ENCODE data around the gene CHRM4. TPM values are rescaled to one million over a fixed set of nuclear protein-coding genes. Genes with fewer than 3 reads are reported as not detected.
A peak's percentile ranks its signal among the peaks of the same experiment; 100 is the strongest.

The CHRM4 gene
- total and polyA plus RNA-seq, 2 of the 13 experiments (the other 11 are each of a cell fraction or from before 2014, with no cell fraction given): 0.13 to 0.21 TPM

DNA sequence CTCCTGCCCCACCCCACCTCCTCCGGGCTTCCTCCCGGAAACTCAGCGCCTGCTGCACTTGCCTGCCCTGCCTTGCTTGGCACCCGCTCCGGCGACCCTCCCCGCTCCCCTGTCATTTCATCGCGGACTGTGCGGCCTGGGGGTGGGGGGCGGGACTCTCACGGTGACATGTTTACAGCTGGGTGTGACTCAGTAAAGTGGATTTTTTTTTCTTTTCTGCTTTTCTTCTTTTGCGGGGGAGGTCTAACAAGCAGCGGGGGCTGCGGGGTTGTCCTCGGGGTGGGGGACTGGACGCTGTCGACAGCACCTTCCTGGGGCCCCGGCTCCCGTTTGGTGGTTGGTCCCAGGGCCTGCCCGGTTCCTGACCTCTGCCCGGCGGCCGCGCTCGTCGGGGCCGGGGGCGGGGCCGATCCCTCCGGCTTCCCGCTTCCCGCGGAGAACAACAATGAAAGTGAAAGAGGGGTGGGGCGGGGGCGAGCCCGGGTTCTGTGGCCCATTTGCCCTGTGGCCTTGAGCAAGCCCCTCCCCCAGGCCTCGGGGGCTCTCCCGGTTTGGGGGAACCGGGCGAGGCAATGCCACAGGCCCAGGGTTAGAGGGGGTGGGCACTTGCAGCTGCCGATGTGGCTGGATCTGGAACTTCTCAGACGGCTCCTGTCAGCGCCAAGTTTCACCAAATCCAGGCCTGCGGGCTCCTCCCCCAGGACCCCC, 11.1 kb downstream of the CHRM4 start (continued):
- TF ChIP-seq, protein P1, sequence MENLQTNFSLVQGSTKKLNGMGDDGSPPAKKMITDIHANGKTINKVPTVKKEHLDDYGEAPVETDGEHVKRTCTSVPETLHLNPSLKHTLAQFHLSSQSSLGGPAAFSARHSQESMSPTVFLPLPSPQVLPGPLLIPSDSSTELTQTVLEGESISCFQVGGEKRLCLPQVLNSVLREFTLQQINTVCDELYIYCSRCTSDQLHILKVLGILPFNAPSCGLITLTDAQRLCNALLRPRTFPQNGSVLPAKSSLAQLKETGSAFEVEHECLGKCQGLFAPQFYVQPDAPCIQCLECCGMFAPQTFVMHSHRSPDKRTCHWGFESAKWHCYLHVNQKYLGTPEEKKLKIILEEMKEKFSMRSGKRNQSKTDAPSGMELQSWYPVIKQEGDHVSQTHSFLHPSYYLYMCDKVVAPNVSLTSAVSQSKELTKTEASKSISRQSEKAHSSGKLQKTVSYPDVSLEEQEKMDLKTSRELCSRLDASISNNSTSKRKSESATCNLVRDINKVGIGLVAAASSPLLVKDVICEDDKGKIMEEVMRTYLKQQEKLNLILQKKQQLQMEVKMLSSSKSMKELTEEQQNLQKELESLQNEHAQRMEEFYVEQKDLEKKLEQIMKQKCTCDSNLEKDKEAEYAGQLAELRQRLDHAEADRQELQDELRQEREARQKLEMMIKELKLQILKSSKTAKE (CRISPR knock-in tag; IDR thresholded peaks at IDR 0.05; ENCODE audit: borderline replicate concordance): no peak; the same call in 1 of the 2 replicates
- TF ChIP-seq, protein P2, sequence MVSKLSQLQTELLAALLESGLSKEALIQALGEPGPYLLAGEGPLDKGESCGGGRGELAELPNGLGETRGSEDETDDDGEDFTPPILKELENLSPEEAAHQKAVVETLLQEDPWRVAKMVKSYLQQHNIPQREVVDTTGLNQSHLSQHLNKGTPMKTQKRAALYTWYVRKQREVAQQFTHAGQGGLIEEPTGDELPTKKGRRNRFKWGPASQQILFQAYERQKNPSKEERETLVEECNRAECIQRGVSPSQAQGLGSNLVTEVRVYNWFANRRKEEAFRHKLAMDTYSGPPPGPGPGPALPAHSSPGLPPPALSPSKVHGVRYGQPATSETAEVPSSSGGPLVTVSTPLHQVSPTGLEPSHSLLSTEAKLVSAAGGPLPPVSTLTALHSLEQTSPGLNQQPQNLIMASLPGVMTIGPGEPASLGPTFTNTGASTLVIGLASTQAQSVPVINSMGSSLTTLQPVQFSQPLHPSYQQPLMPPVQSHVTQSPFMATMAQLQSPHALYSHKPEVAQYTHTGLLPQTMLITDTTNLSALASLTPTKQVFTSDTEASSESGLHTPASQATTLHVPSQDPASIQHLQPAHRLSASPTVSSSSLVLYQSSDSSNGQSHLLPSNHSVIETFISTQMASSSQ (IDR thresholded peaks at IDR 0.05; ENCODE audit: low read depth): no peak
- TF ChIP-seq, protein P2 (CRISPR knock-in tag; IDR thresholded peaks at IDR 0.05; ENCODE audit: borderline replicate concordance): no peak
- TF ChIP-seq SETDB1 (CRISPR knock-in tag; IDR thresholded peaks at IDR 0.05; ENCODE audit: borderline replicate concordance) (no peak), GABPB1 (CRISPR knock-in tag; IDR thresholded peaks at IDR 0.05) (peak; percentile 55; the same call in 1 of the 2 replicates), ETV6 (CRISPR knock-in tag; conservative IDR thresholded peaks at IDR 0.05) (no peak), ZNF557 (CRISPR knock-in tag; IDR thresholded peaks at IDR 0.05) (no peak), MXD4 (CRISPR knock-in tag; IDR thresholded peaks at IDR 0.05) (no peak), FOXP1 (IDR thresholded peaks at IDR 0.05) (no peak), FOXP1 (CRISPR knock-in tag; IDR thresholded peaks at IDR 0.05) (no peak), ZNF121 (CRISPR knock-in tag; IDR thresholded peaks at IDR 0.05) (no peak), ZNF773 (CRISPR knock-in tag; IDR thresholded peaks at IDR 0.05; ENCODE audit: borderline replicate concordance) (no peak), ZNF678 (CRISPR knock-in tag; IDR thresholded peaks at IDR 0.05) (no peak), ZBTB3 (CRISPR knock-in tag; IDR thresholded peaks at IDR 0.05; ENCODE audit: borderline replicate concordance, low read depth) (no peak), BRCA1 (CRISPR knock-in tag; IDR thresholded peaks at IDR 0.05) (no peak), SMARCC2 (IDR thresholded peaks at IDR 0.05) (no peak), HNF4G (IDR thresholded peaks at IDR 0.05; ENCODE audit: borderline replicate concordance, low read depth, low read length) (no peak), HNF4G (CRISPR knock-in tag; IDR thresholded peaks at IDR 0.05; ENCODE audit: borderline replicate concordance, low read depth) (no peak), NFE2L2 (IDR thresholded peaks at IDR 0.05; ENCODE audit: low read length) (no peak), HMG20A (CRISPR knock-in tag; IDR thresholded peaks at IDR 0.05; ENCODE audit: borderline replicate concordance) (no peak), ZNF552 (CRISPR knock-in tag; IDR thresholded peaks at IDR 0.05; ENCODE audit: borderline replicate concordance) (no peak), KDM5A (IDR thresholded peaks at IDR 0.05; ENCODE audit: borderline replicate concordance, low read length) (peak; percentile 22; the same call in 1 of the 2 replicates)
- TF ChIP-seq, protein P3, sequence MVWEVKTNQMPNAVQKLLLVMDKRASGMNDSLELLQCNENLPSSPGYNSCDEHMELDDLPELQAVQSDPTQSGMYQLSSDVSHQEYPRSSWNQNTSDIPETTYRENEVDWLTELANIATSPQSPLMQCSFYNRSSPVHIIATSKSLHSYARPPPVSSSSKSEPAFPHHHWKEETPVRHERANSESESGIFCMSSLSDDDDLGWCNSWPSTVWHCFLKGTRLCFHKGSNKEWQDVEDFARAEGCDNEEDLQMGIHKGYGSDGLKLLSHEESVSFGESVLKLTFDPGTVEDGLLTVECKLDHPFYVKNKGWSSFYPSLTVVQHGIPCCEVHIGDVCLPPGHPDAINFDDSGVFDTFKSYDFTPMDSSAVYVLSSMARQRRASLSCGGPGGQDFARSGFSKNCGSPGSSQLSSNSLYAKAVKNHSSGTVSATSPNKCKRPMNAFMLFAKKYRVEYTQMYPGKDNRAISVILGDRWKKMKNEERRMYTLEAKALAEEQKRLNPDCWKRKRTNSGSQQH (CRISPR knock-in tag; IDR thresholded peaks at IDR 0.05; ENCODE audit: low read depth): no peak
- TF ChIP-seq, protein P4, sequence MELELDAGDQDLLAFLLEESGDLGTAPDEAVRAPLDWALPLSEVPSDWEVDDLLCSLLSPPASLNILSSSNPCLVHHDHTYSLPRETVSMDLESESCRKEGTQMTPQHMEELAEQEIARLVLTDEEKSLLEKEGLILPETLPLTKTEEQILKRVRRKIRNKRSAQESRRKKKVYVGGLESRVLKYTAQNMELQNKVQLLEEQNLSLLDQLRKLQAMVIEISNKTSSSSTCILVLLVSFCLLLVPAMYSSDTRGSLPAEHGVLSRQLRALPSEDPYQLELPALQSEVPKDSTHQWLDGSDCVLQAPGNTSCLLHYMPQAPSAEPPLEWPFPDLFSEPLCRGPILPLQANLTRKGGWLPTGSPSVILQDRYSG (CRISPR knock-in tag; IDR thresholded peaks at IDR 0.05): no peak
